OCI-LY3 (cell line): ENCODE data around the gene PLA1A.

Experiments used
- EZH2phosphoT487 ChIP-seq: fragments of 200-600 bp; shearing (Covaris generic); IDR thresholded peaks from 2 replicates; pipeline ENCODE4 v1.6.1; 2018; ENCODE audit warnings: antibody characterized with exemption, mixed run types, low read depth
- TF ChIP-seq, protein P1 (sequence below): fragments of 200-600, 300-600 bp; sonication (generic); IDR thresholded peaks from 2 replicates; pipeline ENCODE4 v1.5.1; 2014; ENCODE audit warnings: antibody characterized with exemption, low read length, low read depth

DNA sequence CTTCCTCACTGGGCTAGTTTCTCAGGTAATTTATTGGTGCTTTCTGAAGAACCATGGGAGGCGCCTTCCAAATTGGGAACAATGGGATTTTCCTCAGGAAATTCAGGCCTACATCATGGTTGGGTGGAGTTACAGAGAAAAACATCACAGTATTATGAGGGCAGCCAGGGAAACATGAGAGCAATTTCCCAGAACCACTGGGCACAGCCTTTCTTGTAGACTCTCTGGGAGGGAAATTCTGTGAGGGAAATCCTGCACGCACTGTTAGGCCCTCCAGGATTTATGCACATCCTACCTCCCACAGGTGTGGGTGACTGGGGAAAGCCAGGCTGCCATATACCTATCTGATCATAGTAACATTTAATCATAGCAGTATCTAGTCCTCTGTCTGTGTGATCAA, 49.5 kb downstream of the PLA1A start:
- TF ChIP-seq, protein P1, sequence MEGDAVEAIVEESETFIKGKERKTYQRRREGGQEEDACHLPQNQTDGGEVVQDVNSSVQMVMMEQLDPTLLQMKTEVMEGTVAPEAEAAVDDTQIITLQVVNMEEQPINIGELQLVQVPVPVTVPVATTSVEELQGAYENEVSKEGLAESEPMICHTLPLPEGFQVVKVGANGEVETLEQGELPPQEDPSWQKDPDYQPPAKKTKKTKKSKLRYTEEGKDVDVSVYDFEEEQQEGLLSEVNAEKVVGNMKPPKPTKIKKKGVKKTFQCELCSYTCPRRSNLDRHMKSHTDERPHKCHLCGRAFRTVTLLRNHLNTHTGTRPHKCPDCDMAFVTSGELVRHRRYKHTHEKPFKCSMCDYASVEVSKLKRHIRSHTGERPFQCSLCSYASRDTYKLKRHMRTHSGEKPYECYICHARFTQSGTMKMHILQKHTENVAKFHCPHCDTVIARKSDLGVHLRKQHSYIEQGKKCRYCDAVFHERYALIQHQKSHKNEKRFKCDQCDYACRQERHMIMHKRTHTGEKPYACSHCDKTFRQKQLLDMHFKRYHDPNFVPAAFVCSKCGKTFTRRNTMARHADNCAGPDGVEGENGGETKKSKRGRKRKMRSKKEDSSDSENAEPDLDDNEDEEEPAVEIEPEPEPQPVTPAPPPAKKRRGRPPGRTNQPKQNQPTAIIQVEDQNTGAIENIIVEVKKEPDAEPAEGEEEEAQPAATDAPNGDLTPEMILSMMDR, result no peak
- TF ChIP-seq EZH2phosphoT487, result no peak
